GM23338 (cell line): ENCODE measurements around the gene UBALD1. TPM values are rescaled to one million over a fixed set of nuclear protein-coding genes. Genes with fewer than 3 reads are reported as not detected.

Experiments
- ATAC-seq: fragments of 200-7000 bp; cut with Tn5 transposase; 3 replicates; pipeline ENCODE4 v1.9.1; 2020
- DNase-seq: peaks from one replicate; pipeline ENCODE4 v3.0.0-alpha.2; 2015; ENCODE audit warnings: low spot score
- H2AFZ ChIP-seq: fragments of 200-600 bp; sonication (generic); 2 replicates; pipeline ENCODE4 v1.8.0; 2016; ENCODE audit warnings: antibody characterized with exemption, mild to moderate bottlenecking, moderate library complexity
- H3F3A ChIP-seq: fragments of 200-600 bp; sonication (generic); replicated peaks from 2 replicates; pipeline ENCODE4 v1.8.0; 2017; ENCODE audit warnings: antibody characterized with exemption, mixed run types, low read depth
- H3K27ac ChIP-seq: fragments of 200-600 bp; sonication (generic); 2 replicates; pipeline ENCODE4 v1.6.1; 2016; ENCODE audit warnings: low read depth
- H3K27me3 ChIP-seq: fragments of 200-600 bp; sonication (generic); 2 replicates; pipeline ENCODE4 v1.8.0; 2016; ENCODE audit warnings: mild to moderate bottlenecking, mixed run types, moderate library complexity; ENCODE audit not compliant: insufficient read depth
- H3K36me3 ChIP-seq: fragments of 200-600 bp; sonication (generic); 2 replicates; pipeline ENCODE4 v1.8.0; 2016; ENCODE audit warnings: mild to moderate bottlenecking; ENCODE audit not compliant: insufficient read depth
- H3K4me1 ChIP-seq: fragments of 200-600 bp; sonication (generic); 2 replicates; pipeline ENCODE4 v1.8.0; 2016; ENCODE audit warnings: mild to moderate bottlenecking, moderate library complexity; ENCODE audit not compliant: insufficient read depth
- H3K4me2 ChIP-seq: fragments of 200-600 bp; sonication (generic); 2 replicates; pipeline ENCODE4 v1.7.1; 2017; ENCODE audit warnings: mixed run types
- H3K4me3 ChIP-seq: fragments of 200-600 bp; sonication (generic); 2 replicates; pipeline ENCODE4 v1.6.1; 2016; ENCODE audit warnings: mixed run types
- H3K79me2 ChIP-seq: fragments of 200-600 bp; sonication (generic); replicated peaks from 2 replicates; pipeline ENCODE4 v1.8.0; 2017; ENCODE audit warnings: mild to moderate bottlenecking; ENCODE audit not compliant: insufficient read depth
- H3K9me2 ChIP-seq: fragments of 200-600 bp; sonication (generic); 2 replicates; pipeline ENCODE4 v1.8.0; 2017; ENCODE audit not compliant: insufficient read depth
- H4K20me1 ChIP-seq: fragments of 200-600 bp; sonication (generic); replicated peaks from 2 replicates; pipeline ENCODE4 v1.8.0; 2017; ENCODE audit warnings: mild to moderate bottlenecking; ENCODE audit not compliant: insufficient read depth
- H3K27ac Mint-ChIP-seq: 2 replicates; pipeline ENCODE4 v1.8.0; 2020; ENCODE audit warnings: inconsistent platforms, mild to moderate bottlenecking, moderate library complexity, mixed read lengths
- H3K27me3 Mint-ChIP-seq: 3 replicates; pipeline ENCODE4 v1.8.0; 2022; ENCODE audit warnings: low read depth, mild to moderate bottlenecking, moderate library complexity, mixed read lengths, inconsistent platforms; ENCODE audit not compliant: insufficient read depth, poor library complexity
- H3K36me3 Mint-ChIP-seq: 3 replicates; pipeline ENCODE4 v1.8.0; 2021; ENCODE audit warnings: low read depth, mild to moderate bottlenecking, inconsistent platforms, moderate library complexity, mixed read lengths
- H3K4me1 Mint-ChIP-seq: 3 replicates; pipeline ENCODE4 v1.8.0; 2020; ENCODE audit warnings: mild to moderate bottlenecking, inconsistent platforms, mixed read lengths
- H3K4me3 Mint-ChIP-seq: 3 replicates; pipeline ENCODE4 v1.8.0; 2021; ENCODE audit warnings: moderate library complexity, mild to moderate bottlenecking, inconsistent platforms, mixed read lengths
- H3K9me3 Mint-ChIP-seq: 3 replicates; pipeline ENCODE4 v1.8.0; 2020; ENCODE audit warnings: moderate library complexity, mild to moderate bottlenecking, inconsistent platforms, mixed read lengths
- CREB1 ChIP-seq: fragments of 250-450 bp; sonication (Bioruptor Pico); IDR thresholded peaks from 2 replicates; pipeline ENCODE4 v1.5.0; 2020; ENCODE audit warnings: low read depth, mild to moderate bottlenecking, moderate library complexity
- CTCF ChIP-seq, 2 experiments: fragments of 200-600 bp in 1 of 2; sonication (generic) in 1 of 2; conservative IDR thresholded peaks; 2 replicates each; pipeline versions ENCODE4 v1.5.1 to v1.6.1; 2016 to 2017; ENCODE audit warnings: antibody characterized with exemption in 2 of 2, low read depth in 2 of 2, mild to moderate bottlenecking in 2 of 2, moderate library complexity in 1 of 2
- ETS1 ChIP-seq: IDR thresholded peaks from 2 replicates; pipeline ENCODE4 v1.6.1; 2016; ENCODE audit warnings: antibody characterized with exemption
- EZH2 ChIP-seq: fragments of 200-600 bp; sonication (generic); IDR thresholded peaks from one replicate; pipeline ENCODE4 v1.8.0; 2017; ENCODE audit warnings: antibody characterized with exemption, mild to moderate bottlenecking, low read depth; ENCODE audit not compliant: unreplicated experiment
- JUNB ChIP-seq: IDR thresholded peaks from one replicate; pipeline ENCODE4 v1.6.1; 2016; ENCODE audit warnings: antibody characterized with exemption; ENCODE audit not compliant: unreplicated experiment
- NANOG ChIP-seq: IDR thresholded peaks from 2 replicates; pipeline ENCODE4 v1.6.1; 2016; ENCODE audit warnings: antibody characterized with exemption, borderline replicate concordance
- POLR2AphosphoS5 ChIP-seq: IDR thresholded peaks from 2 replicates; pipeline ENCODE4 v1.6.1; 2016; ENCODE audit warnings: antibody characterized with exemption, low read depth
- REST ChIP-seq: IDR thresholded peaks from one replicate; pipeline ENCODE4 v1.6.1; 2018; ENCODE audit warnings: antibody characterized with exemption; ENCODE audit not compliant: unreplicated experiment
- STAT1 ChIP-seq: IDR thresholded peaks from one replicate; pipeline ENCODE4 v1.6.1; 2016; ENCODE audit warnings: antibody characterized with exemption; ENCODE audit not compliant: unreplicated experiment
- ZNF114 ChIP-seq: fragments of 250-450 bp; sonication (Bioruptor Pico); IDR thresholded peaks from 2 replicates; pipeline ENCODE4 v1.5.0; 2020; ENCODE audit warnings: mild to moderate bottlenecking, moderate library complexity
- ZNF331 ChIP-seq: fragments of 250-450 bp; sonication (Bioruptor Pico); IDR thresholded peaks from 2 replicates; pipeline ENCODE4 v1.5.0; 2020; ENCODE audit warnings: low read depth, mild to moderate bottlenecking, moderate library complexity
- ZNF462 ChIP-seq: fragments of 250-450 bp; sonication (Bioruptor Pico); IDR thresholded peaks from 2 replicates; pipeline ENCODE4 v1.5.0; 2020; ENCODE audit warnings: mild to moderate bottlenecking, moderate library complexity
- polyA plus RNA-seq: library from polyadenylated mRNA; unstranded; fragments of >200 nt; fragmentation: Nextera tagmentation; extraction: Ambion mirVana; gene quantifications from 2 replicates; pipeline ENCODE4 v1.2.1, GENCODE V29; 2016
- total RNA-seq: library from RNA; depleted of rRNA; stranded (reverse); fragments of >200 nt; shearing (Covaris generic); gene quantifications from 2 replicates; pipeline ENCODE4 v1.2.3, GENCODE V29; 2014

The UBALD1 gene
- total and polyA plus RNA-seq, 2 experiments from 2014 or later, result 20.7 to 32.8 TPM

GRCh38 chr16:4637501-4638166 lies 22.9 kb upstream of the UBALD1 start:
- TF ChIP-seq ZNF114 (CRISPR knock-in tag) (no peak), NANOG (no peak), ZNF462 (CRISPR knock-in tag) (no peak), CREB1 (CRISPR knock-in tag) (no peak), REST (no peak), POLR2AphosphoS5 (no peak), ETS1 (no peak), STAT1 (no peak), ZNF331 (CRISPR knock-in tag) (no peak), CTCF (conservative IDR thresholded peaks at IDR 0.05; ENCODE audit: low read depth in 2 of 2) (no peak), EZH2 (no peak), JUNB (no peak)
- Mint-ChIP-seq H3K9me3 (no peaks in the 10 kb centered on the region), H3K27me3 (peaks cover 10% of the 10 kb centered on the region), H3K36me3 (no peaks in the 10 kb centered on the region; the same call in 1 of the 3 replicates), H3K4me3 (no peak overlapping the region; the same call in 2 of the 3 replicates), H3K4me1 (peaks cover 7% of the 10 kb centered on the region; the same call in 2 of the 3 replicates), H3K27ac (no peak overlapping the region)
- Histone ChIP-seq H4K20me1 (peaks cover 4% of the 10 kb centered on the region), H3K4me2 (no peak overlapping the region), H2AFZ (no peak overlapping the region), H3K79me2 (peaks cover 89% of the 10 kb centered on the region), H3K27me3 (no peaks in the 10 kb centered on the region), H3F3A (0 out of 2 replicates have a peak, but pooled peaks cover 2% of the 10 kb centered on the region), H3K9me2 (no peaks in the 10 kb centered on the region), H3K27ac (no peak overlapping the region), H3K4me1 (no peaks in the 10 kb centered on the region), H3K36me3 (no peaks in the 10 kb centered on the region), H3K4me3 (no peak overlapping the region)
- DNase-seq, result no peak
- no peak for ATAC-seq
